ENCODE results near the gene MRPL40.

Gene MRPL40

DNA sequence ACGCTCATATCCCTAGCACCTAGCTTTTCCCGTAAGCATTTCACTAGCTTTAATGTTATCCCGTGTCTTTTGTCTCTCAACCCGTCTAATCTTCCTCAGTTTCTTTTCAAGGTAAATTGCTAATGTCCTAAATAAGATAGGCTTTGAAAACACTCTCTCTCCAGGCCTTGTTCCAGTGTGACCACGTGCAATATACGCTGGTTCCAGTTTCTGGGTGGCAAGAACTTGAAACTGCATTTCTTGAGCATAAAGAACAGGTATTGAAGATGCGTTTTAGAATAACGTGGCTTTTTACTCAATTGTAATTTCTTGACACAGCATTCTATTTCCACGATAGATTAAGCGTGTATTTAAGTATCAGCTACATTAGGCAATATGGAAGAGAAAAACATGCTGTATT is 48.4 kb downstream of the MRPL40 start:
- no peak for DNase-seq (ENCODE audit: low read depth in 2 of 2)

- DNase-seq (ENCODE audit: low read depth in 2 of 2), result no peak
Observed at GRCh38 chr22:19482297-19482696, 50.0 kb downstream of the MRPL40 start.

GRCh38 chr22:19483481-19484244 is 51.3 kb downstream of the MRPL40 start:
- no peak for DNase-seq (ENCODE audit: low read depth in 2 of 2)

Data from activated CD8-positive, alpha-beta memory T cell treated with anti-CD3 and anti-CD28 coated beads for 4 hours (primary cell).